ENCODE results near the gene CRHR1. TPM values are rescaled to one million over a fixed set of nuclear protein-coding genes. Genes with fewer than 3 reads are reported as not detected.
"Not testable (repeated sequence)": the region's sequence is repeated elsewhere in the genome, so short reads cannot be mapped to it uniquely, and the experiment has no call there.

CRHR1 gene
- polyA plus RNA-seq, 2 of the 4 experiments (the other 2 are of a cell fraction) = 0.09 to 0.12 TPM

DNA sequence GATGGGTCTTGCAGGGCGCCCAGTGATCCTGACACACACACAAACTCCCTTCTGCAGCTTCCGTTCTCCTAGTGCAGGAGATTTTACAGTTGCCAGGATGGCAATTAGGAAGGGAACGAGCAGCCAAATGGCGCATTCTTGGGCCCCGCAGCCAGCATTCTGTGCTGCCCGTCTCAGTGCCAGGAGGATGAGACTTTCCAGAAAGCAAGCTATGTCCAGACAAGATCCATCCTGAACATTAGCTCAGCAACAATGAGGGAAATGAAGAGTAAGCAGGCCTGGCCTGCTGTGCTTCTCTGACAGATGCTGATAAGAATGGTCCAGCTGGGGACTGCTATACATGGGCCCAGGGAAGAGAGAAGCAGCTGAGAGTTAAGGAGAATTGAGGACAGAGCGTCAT lies 77.0 kb downstream of the CRHR1 start:
- H3K9me3 ChIP-seq = 0 out of 3 replicates have a peak, but pooled peaks cover 3% of the 10 kb centered on the region

GRCh38 chr17:45862127-45862526 lies 78.0 kb downstream of the CRHR1 start:
- H3K9me3 ChIP-seq; ATAC-seq; H3K4me2 ChIP-seq; DNase-seq (ENCODE audit: low read depth in 1 of 2, low spot score in 1 of 2); H3K4me3 ChIP-seq; FAIRE-seq; POLR2A ChIA-PET; H3K4me1 ChIP-seq; H3K27ac ChIP-seq: not testable (repeated sequence)
- WGBS (ENCODE audit: missing lambda C conversion rate) = 49% methylated on average over 9 of the region's 9 CpGs
- CTCF ChIA-PET = interaction anchor here (0.6 to 9.6 kb wide), 7 partner anchors 10 to 356 kb away, joined by 3 to 67 read pairs (median 8); partner anchors contain the start of gene CRHR1
- TF ChIP-seq MAFK (IDR thresholded peaks at IDR 0.05; ENCODE audit: partially characterized antibody) = peak; percentile 96

More for the DNA sequence above, 77.0 kb downstream of the CRHR1 start:
- DNase-seq (ENCODE audit: low read depth in 1 of 2, low spot score in 1 of 2) (no peak), ATAC-seq (no peak; a peak in 1 of 6 replicates), FAIRE-seq (no peak)
- no peak overlapping the region for H3K27ac ChIP-seq
- ChIA-PET POLR2A (no interaction called here), CTCF (interaction anchor here (0.9 to 9.6 kb wide), 7 partner anchors 9 to 221 kb away, joined by 3 to 67 read pairs (median 8); partner anchors contain the start of gene CRHR1)
- no peaks in the 10 kb centered on the region for H3K4me1 ChIP-seq
- no peak overlapping the region for H3K4me2 ChIP-seq
- TF ChIP-seq, protein P1, sequence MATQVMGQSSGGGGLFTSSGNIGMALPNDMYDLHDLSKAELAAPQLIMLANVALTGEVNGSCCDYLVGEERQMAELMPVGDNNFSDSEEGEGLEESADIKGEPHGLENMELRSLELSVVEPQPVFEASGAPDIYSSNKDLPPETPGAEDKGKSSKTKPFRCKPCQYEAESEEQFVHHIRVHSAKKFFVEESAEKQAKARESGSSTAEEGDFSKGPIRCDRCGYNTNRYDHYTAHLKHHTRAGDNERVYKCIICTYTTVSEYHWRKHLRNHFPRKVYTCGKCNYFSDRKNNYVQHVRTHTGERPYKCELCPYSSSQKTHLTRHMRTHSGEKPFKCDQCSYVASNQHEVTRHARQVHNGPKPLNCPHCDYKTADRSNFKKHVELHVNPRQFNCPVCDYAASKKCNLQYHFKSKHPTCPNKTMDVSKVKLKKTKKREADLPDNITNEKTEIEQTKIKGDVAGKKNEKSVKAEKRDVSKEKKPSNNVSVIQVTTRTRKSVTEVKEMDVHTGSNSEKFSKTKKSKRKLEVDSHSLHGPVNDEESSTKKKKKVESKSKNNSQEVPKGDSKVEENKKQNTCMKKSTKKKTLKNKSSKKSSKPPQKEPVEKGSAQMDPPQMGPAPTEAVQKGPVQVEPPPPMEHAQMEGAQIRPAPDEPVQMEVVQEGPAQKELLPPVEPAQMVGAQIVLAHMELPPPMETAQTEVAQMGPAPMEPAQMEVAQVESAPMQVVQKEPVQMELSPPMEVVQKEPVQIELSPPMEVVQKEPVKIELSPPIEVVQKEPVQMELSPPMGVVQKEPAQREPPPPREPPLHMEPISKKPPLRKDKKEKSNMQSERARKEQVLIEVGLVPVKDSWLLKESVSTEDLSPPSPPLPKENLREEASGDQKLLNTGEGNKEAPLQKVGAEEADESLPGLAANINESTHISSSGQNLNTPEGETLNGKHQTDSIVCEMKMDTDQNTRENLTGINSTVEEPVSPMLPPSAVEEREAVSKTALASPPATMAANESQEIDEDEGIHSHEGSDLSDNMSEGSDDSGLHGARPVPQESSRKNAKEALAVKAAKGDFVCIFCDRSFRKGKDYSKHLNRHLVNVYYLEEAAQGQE (IDR thresholded peaks at IDR 0.05) = no peak
- TF ChIP-seq, protein P2, sequence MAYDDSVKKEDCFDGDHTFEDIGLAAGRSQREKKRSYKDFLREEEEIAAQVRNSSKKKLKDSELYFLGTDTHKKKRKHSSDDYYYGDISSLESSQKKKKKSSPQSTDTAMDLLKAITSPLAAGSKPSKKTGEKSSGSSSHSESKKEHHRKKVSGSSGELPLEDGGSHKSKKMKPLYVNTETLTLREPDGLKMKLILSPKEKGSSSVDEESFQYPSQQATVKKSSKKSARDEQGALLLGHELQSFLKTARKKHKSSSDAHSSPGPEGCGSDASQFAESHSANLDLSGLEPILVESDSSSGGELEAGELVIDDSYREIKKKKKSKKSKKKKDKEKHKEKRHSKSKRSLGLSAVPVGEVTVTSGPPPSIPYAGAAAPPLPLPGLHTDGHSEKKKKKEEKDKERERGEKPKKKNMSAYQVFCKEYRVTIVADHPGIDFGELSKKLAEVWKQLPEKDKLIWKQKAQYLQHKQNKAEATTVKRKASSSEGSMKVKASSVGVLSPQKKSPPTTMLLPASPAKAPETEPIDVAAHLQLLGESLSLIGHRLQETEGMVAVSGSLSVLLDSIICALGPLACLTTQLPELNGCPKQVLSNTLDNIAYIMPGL (CRISPR knock-in tag; IDR thresholded peaks at IDR 0.05; ENCODE audit: borderline replicate concordance) = no peak
- TF ChIP-seq EHF (CRISPR knock-in tag; IDR thresholded peaks at IDR 0.05) (no peak), KDM1A (IDR thresholded peaks at IDR 0.05; ENCODE audit: low read depth) (no peak), ATOH8 (CRISPR knock-in tag; IDR thresholded peaks at IDR 0.05; ENCODE audit: low read depth) (no peak), ZC3H11A (IDR thresholded peaks at IDR 0.05) (no peak), JUNB (IDR thresholded peaks at IDR 0.05) (no peak), TFCP2L1 (CRISPR knock-in tag; IDR thresholded peaks at IDR 0.05) (no peak), GATA3 (IDR thresholded peaks at IDR 0.05; ENCODE audit: borderline replicate concordance) (no peak), ZSCAN20 (CRISPR knock-in tag; IDR thresholded peaks at IDR 0.05) (no peak), RNF2 (IDR thresholded peaks at IDR 0.05; ENCODE audit: borderline replicate concordance, low read depth) (no peak), CEBPB (IDR thresholded peaks at IDR 0.05) (no peak)
- TF ChIP-seq, protein P3, sequence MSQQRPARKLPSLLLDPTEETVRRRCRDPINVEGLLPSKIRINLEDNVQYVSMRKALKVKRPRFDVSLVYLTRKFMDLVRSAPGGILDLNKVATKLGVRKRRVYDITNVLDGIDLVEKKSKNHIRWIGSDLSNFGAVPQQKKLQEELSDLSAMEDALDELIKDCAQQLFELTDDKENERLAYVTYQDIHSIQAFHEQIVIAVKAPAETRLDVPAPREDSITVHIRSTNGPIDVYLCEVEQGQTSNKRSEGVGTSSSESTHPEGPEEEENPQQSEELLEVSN (IDR thresholded peaks at IDR 0.05; ENCODE audit: borderline replicate concordance, low read depth) = no peak
- 34% methylated on average over 7 of the region's 7 CpGs for WGBS (ENCODE audit: missing lambda C conversion rate)
- no peak overlapping the region for H3K4me3 ChIP-seq
